NT2/D1 (cell line): Measurements from ENCODE around the gene TOMM40.

Experiments
- DNase-seq: peaks from one replicate; pipeline ENCODE4 v3.0.0-alpha.2; 2011; ENCODE audit warnings: low read depth, low spot score
- H3K27me3 ChIP-seq: 2 replicates; pipeline ENCODE4 v1.6.0; 2011; ENCODE audit warnings: mild to moderate bottlenecking; ENCODE audit not compliant: insufficient read length, insufficient read depth
- H3K36me3 ChIP-seq: 2 replicates; pipeline ENCODE4 v1.6.1; 2011; ENCODE audit warnings: mild to moderate bottlenecking, low read length, mixed read lengths; ENCODE audit not compliant: insufficient read depth, insufficient read length
- H3K4me1 ChIP-seq: 2 replicates; pipeline ENCODE4 v1.5.1; 2011; ENCODE audit not compliant: insufficient read depth, insufficient read length
- H3K4me3 ChIP-seq: 2 replicates; pipeline ENCODE4 v1.5.1; 2011; ENCODE audit warnings: low read depth; ENCODE audit not compliant: insufficient read length
- H3K9ac ChIP-seq: 2 replicates; pipeline ENCODE4 v1.6.0; 2011; ENCODE audit warnings: low read depth; ENCODE audit not compliant: insufficient read length
- H3K9me3 ChIP-seq: 2 replicates; pipeline ENCODE4 v1.5.1; 2011; ENCODE audit warnings: mild to moderate bottlenecking, low read length; ENCODE audit not compliant: insufficient read depth
- SUZ12 ChIP-seq: IDR thresholded peaks from 2 replicates; pipeline ENCODE4 v1.6.1; 2011; ENCODE audit not compliant: insufficient read length, insufficient read depth; ENCODE audit errors: extremely low read depth
- YY1 ChIP-seq: IDR thresholded peaks from 2 replicates; pipeline ENCODE4 v1.6.1; 2011; ENCODE audit not compliant: insufficient read length, insufficient read depth
- ZNF274 ChIP-seq: IDR thresholded peaks from 2 replicates; pipeline ENCODE4 v1.6.1; 2011; ENCODE audit warnings: mild to moderate bottlenecking, low read depth, low read length

The TOMM40 gene

DNA sequence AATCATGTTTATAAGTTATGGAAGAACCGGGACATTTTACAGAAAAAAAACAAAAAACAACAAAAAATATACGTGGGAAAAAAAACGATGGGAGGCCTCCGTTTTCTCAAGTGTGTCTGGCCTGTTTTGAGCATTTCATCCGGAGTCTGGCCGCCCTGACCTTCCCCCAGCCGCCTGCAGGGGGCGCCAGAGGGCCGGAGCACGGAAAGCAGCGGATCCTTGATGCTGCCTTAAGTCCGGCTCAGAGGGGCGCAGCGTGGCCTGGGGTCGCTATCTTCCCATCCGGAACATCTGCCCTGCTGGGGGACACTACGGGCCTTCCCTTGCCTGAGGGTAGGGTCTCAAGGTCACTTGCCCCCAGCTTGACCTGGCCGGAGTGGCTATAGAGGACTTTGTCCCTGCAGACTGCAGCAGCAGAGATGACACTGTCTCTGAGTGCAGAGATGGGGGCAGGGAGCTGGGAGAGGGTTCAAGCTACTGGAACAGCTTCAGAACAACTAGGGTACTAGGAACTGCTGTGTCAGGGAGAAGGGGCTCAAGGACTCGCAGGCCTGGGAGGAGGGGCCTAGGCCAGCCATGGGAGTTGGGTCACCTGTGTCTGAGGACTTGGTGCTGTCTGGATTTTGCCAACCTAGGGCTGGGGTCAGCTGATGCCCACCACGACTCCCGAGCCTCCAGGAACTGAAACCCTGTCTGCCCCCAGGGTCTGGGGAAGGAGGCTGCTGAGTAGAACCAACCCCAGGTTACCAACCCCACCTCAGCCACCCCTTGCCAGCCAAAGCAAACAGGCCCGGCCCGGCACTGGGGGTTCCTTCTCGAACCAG, 12.8 kb downstream of the TOMM40 start:
- Histone ChIP-seq H3K9me3 (no peaks in the 10 kb centered on the region), H3K9ac (peak overlapping the region; percentile 76), H3K4me1 (peaks cover 13% of the 10 kb centered on the region), H3K4me3 (no peak overlapping the region), H3K36me3 (peaks cover 66% of the 10 kb centered on the region), H3K27me3 (no peaks in the 10 kb centered on the region)
- DNase-seq, result peak; percentile 56
- TF ChIP-seq SUZ12, result no peak
- TF ChIP-seq ZNF274, result no peak
- no peak for TF ChIP-seq YY1

DNA sequence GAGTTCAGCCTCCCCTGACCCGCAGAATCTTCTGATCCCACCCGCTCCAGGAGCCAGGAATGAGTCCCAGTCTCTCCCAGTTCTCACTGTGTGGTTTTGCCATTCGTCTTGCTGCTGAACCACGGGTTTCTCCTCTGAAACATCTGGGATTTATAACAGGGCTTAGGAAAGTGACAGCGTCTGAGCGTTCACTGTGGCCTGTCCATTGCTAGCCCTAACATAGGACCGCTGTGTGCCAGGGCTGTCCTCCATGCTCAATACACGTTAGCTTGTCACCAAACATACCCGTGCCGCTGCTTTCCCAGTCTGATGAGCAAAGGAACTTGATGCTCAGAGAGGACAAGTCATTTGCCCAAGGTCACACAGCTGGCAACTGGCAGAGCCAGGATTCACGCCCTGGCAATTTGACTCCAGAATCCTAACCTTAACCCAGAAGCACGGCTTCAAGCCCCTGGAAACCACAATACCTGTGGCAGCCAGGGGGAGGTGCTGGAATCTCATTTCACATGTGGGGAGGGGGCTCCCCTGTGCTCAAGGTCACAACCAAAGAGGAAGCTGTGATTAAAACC, 13.5 kb downstream of the TOMM40 start:
- no peak for TF ChIP-seq ZNF274
- no peak for TF ChIP-seq YY1
- no peak for DNase-seq
- H3K36me3 ChIP-seq, result peaks cover 67% of the 10 kb centered on the region

DNA sequence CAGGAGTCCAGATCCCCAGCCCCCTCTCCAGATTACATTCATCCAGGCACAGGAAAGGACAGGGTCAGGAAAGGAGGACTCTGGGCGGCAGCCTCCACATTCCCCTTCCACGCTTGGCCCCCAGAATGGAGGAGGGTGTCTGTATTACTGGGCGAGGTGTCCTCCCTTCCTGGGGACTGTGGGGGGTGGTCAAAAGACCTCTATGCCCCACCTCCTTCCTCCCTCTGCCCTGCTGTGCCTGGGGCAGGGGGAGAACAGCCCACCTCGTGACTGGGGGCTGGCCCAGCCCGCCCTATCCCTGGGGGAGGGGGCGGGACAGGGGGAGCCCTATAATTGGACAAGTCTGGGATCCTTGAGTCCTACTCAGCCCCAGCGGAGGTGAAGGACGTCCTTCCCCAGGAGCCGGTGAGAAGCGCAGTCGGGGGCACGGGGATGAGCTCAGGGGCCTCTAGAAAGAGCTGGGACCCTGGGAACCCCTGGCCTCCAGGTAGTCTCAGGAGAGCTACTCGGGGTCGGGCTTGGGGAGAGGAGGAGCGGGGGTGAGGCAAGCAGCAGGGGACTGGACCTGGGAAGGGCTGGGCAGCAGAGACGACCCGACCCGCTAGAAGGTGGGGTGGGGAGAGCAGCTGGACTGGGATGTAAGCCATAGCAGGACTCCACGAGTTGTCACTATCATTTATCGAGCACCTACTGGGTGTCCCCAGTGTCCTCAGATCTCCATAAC, 14.5 kb downstream of the TOMM40 start, which contains the start of gene APOE:
Gene APOE (plus strand): TSS at position 360 of the 724 bp plus-strand sequence. CDS start 829 bp downstream, outside the sequence.
- Histone ChIP-seq H3K36me3 (peaks cover 61% of the 10 kb centered on the region), H3K4me3 (peak within 1 kb of the TSS; percentile 89), H3K9me3 (no peaks in the 10 kb centered on the region), H3K4me1 (peaks cover 16% of the 10 kb centered on the region), H3K9ac (peak within 1 kb of the TSS; percentile 90), H3K27me3 (no peaks in the 10 kb centered on the region)
- DNase-seq, result no peak
- TF ChIP-seq SUZ12, result no peak
- TF ChIP-seq YY1, result no peak
- no peak for TF ChIP-seq ZNF274

More for the DNA sequence above, 13.5 kb downstream of the TOMM40 start:
- Histone ChIP-seq H3K4me3 (no peak overlapping the region), H3K4me1 (peaks cover 16% of the 10 kb centered on the region), H3K9me3 (no peaks in the 10 kb centered on the region), H3K27me3 (no peaks in the 10 kb centered on the region), H3K9ac (peak overlapping the region; percentile 76)

GRCh38 chr19:44907613-44908012, 16.6 kb downstream of the TOMM40 start:
- no peak for TF ChIP-seq ZNF274
- TF ChIP-seq YY1, result no peak
- TF ChIP-seq SUZ12, result no peak
- H3K27me3 ChIP-seq, result no peaks in the 10 kb centered on the region
- no peak for DNase-seq
- no peaks in the 10 kb centered on the region for H3K9me3 ChIP-seq
- peaks cover 22% of the 10 kb centered on the region for H3K4me1 ChIP-seq
- no peak overlapping the region for H3K4me3 ChIP-seq
- H3K36me3 ChIP-seq, result peaks cover 44% of the 10 kb centered on the region
- peak overlapping the region; percentile 51 for H3K9ac ChIP-seq

DNA sequence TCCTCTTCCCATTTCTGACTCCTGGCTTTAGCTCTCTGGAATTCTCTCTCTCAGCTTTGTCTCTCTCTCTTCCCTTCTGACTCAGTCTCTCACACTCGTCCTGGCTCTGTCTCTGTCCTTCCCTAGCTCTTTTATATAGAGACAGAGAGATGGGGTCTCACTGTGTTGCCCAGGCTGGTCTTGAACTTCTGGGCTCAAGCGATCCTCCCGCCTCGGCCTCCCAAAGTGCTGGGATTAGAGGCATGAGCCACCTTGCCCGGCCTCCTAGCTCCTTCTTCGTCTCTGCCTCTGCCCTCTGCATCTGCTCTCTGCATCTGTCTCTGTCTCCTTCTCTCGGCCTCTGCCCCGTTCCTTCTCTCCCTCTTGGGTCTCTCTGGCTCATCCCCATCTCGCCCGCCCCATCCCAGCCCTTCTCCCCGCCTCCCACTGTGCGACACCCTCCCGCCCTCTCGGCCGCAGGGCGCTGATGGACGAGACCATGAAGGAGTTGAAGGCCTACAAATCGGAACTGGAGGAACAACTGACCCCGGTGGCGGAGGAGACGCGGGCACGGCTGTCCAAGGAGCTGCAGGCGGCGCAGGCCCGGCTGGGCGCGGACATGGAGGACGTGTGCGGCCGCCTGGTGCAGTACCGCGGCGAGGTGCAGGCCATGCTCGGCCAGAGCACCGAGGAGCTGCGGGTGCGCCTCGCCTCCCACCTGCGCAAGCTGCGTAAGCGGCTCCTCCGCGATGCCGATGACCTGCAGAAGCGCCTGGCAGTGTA, 17.2 kb downstream of the TOMM40 start:
- Histone ChIP-seq H3K36me3 (peaks cover 39% of the 10 kb centered on the region), H3K9ac (peak overlapping the region; percentile 51), H3K9me3 (no peaks in the 10 kb centered on the region), H3K27me3 (no peaks in the 10 kb centered on the region), H3K4me3 (no peak overlapping the region), H3K4me1 (peaks cover 22% of the 10 kb centered on the region)
- no peak for TF ChIP-seq YY1
- no peak for TF ChIP-seq ZNF274
- no peak for TF ChIP-seq SUZ12
- DNase-seq, result no peak

DNA sequence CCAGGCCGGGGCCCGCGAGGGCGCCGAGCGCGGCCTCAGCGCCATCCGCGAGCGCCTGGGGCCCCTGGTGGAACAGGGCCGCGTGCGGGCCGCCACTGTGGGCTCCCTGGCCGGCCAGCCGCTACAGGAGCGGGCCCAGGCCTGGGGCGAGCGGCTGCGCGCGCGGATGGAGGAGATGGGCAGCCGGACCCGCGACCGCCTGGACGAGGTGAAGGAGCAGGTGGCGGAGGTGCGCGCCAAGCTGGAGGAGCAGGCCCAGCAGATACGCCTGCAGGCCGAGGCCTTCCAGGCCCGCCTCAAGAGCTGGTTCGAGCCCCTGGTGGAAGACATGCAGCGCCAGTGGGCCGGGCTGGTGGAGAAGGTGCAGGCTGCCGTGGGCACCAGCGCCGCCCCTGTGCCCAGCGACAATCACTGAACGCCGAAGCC, 17.8 kb downstream of the TOMM40 start:
- H3K9me3 ChIP-seq, result no peaks in the 10 kb centered on the region
- TF ChIP-seq SUZ12, result no peak
- no peak for TF ChIP-seq ZNF274
- no peak for TF ChIP-seq YY1
- H3K4me1 ChIP-seq, result peaks cover 21% of the 10 kb centered on the region
- H3K4me3 ChIP-seq, result no peak overlapping the region
- peaks cover 35% of the 10 kb centered on the region for H3K36me3 ChIP-seq
- no peak for DNase-seq
- H3K27me3 ChIP-seq, result no peaks in the 10 kb centered on the region
- no peak overlapping the region for H3K9ac ChIP-seq
